B cell (primary cell): ENCODE measurements around the gene KCNA3. TPM values are rescaled to one million over a fixed set of nuclear protein-coding genes. Genes with fewer than 3 reads are reported as not detected.

Source experiments
- ATAC-seq: fragments of 200-7000 bp; cut with Tn5 transposase; one replicate; pipeline ENCODE4 v1.10.0; 2021; ENCODE audit warnings: low read depth, mild to moderate bottlenecking, moderate number of reproducible peaks, moderate library complexity
- CTCF ChIA-PET: fragments of 350-600 bp; sonication (Branson Sonifier 250); formaldehyde crosslinking; loops from one replicate; lab custom pipeline; 2021; ENCODE audit warnings: antibody characterized with exemption, inconsistent platforms; lab: Charles Lee
- POLR2A ChIA-PET: fragments of 350-600 bp; sonication (Branson Sonifier 250); formaldehyde crosslinking; loops from one replicate; lab custom pipeline; 2021; ENCODE audit warnings: antibody characterized with exemption; lab: Charles Lee
- DNase-seq: peaks from one replicate; pipeline ENCODE4 v3.0.0; 2013
- H2AFZ ChIP-seq: 2 replicates; pipeline ENCODE4 v1.6.1; 2012; ENCODE audit warnings: mild to moderate bottlenecking, low read depth, low read length; ENCODE audit not compliant: insufficient read depth, poor library complexity, severe bottlenecking
- H3K27ac ChIP-seq, 2 donors: 1 replicate in 1 of 2; 2 replicates in 1 of 2; pipeline ENCODE4 v1.5.1; 2012 to 2013; ENCODE audit warnings: low read length in 2 of 2, mild to moderate bottlenecking in 2 of 2, moderate library complexity in 1 of 2
- H3K27me3 ChIP-seq, 4 experiments: fragments of 200-600 bp in 1 of 4; sonication (generic) in 1 of 4; replicated peaks in 1 of 4; 1 replicate in 2 of 4; 2 replicates in 2 of 4; pipeline versions ENCODE4 v1.6.1 to v1.7.0; 2013 to 2016; ENCODE audit warnings: low read length in 3 of 4, mild to moderate bottlenecking in 2 of 4, mixed read lengths in 1 of 4, moderate library complexity in 1 of 4; ENCODE audit not compliant: insufficient read depth in 4 of 4, control insufficient read depth in 3 of 4; ENCODE audit errors: control extremely low read depth in 1 of 4
- H3K36me3 ChIP-seq, 2 experiments: replicated peaks in 1 of 2; 1 replicate in 1 of 2; 2 replicates in 1 of 2; pipeline versions ENCODE4 v1.6.1 to v1.7.1; 2013; ENCODE audit warnings: low read length in 1 of 2; ENCODE audit not compliant: insufficient read depth in 2 of 2, control insufficient read depth in 1 of 2; ENCODE audit errors: control extremely low read depth in 1 of 2, extremely low read depth in 1 of 2
- H3K4me1 ChIP-seq, 2 donors: fragments of 200-600 bp in 1 of 2; sonication (generic) in 1 of 2; 1 replicate in 1 of 2; 2 replicates in 1 of 2; pipeline versions ENCODE4 v1.5.1 to v1.6.1; 2013 to 2017; ENCODE audit warnings: low read length in 2 of 2; ENCODE audit not compliant: control insufficient read depth in 2 of 2, insufficient read depth in 2 of 2
- H3K4me2 ChIP-seq: replicated peaks from 2 replicates; pipeline ENCODE3; 2012; ENCODE audit warnings: mild to moderate bottlenecking, low read depth, low read length; ENCODE audit not compliant: poor library complexity, severe bottlenecking
- H3K4me3 ChIP-seq, 5 experiments: fragments of 200-600 bp in 1 of 5; sonication (generic) in 1 of 5; 1 replicate in 3 of 5; 2 replicates in 2 of 5; pipeline versions ENCODE4 v1.5.1 to v1.7.0; 2011 to 2016; ENCODE audit warnings: low read length in 4 of 5, mild to moderate bottlenecking in 4 of 5, low read depth in 2 of 5, control low read depth in 1 of 5, moderate library complexity in 1 of 5; ENCODE audit not compliant: insufficient read depth in 1 of 5; ENCODE audit errors: control extremely low read depth in 1 of 5, extremely low read depth in 1 of 5
- H3K79me2 ChIP-seq: fragments of 200-600 bp; sonication (generic); one replicate; pipeline ENCODE4 v1.6.0; 2016; ENCODE audit warnings: low read length; ENCODE audit not compliant: control insufficient read depth, insufficient read depth
- H3K9ac ChIP-seq: fragments of 200-600 bp; sonication (generic); 2 replicates; pipeline ENCODE4 v1.6.1; 2017; ENCODE audit warnings: mild to moderate bottlenecking, low read length, moderate library complexity
- H3K9me3 ChIP-seq, 3 donors: one replicate each; pipeline versions ENCODE4 v1.6.1 to v1.7.1; 2013; ENCODE audit warnings: low read length in 2 of 3; ENCODE audit not compliant: control insufficient read depth in 2 of 3, insufficient read depth in 1 of 3; ENCODE audit errors: control extremely low read depth in 1 of 3
- H4K20me1 ChIP-seq: 2 replicates; pipeline ENCODE4 v1.6.0; 2012; ENCODE audit warnings: mild to moderate bottlenecking, low read length; ENCODE audit not compliant: insufficient read depth, control insufficient read depth, poor library complexity, severe bottlenecking
- H3K27ac Mint-ChIP-seq: one replicate; pipeline ENCODE4 v1.8.0; 2021; ENCODE audit warnings: mixed read lengths
- H3K27me3 Mint-ChIP-seq: one replicate; pipeline ENCODE4 v1.8.0; 2021; ENCODE audit warnings: mixed read lengths
- H3K4me1 Mint-ChIP-seq: one replicate; pipeline ENCODE4 v1.8.0; 2021; ENCODE audit warnings: mixed read lengths
- H3K4me3 Mint-ChIP-seq: one replicate; pipeline ENCODE4 v1.8.0; 2021; ENCODE audit warnings: mixed read lengths
- H3K9me3 Mint-ChIP-seq: one replicate; pipeline ENCODE4 v1.8.0; 2022; ENCODE audit warnings: mixed read lengths; ENCODE audit not compliant: insufficient read depth
- EZH2 ChIP-seq: IDR thresholded peaks from 2 replicates; pipeline ENCODE4 v1.6.1; 2012; ENCODE audit warnings: borderline replicate concordance, low read depth, mild to moderate bottlenecking, moderate library complexity, low read length; ENCODE audit not compliant: insufficient read depth, poor library complexity, severe bottlenecking
- WGBS: methylation state at CpG from one replicate; pipeline ENCODE4 v1.1.5; 2013; ENCODE audit warnings: missing lambda C conversion rate; ENCODE audit not compliant: insufficient coverage; 5-methylcytosine and 5-hydroxymethylcytosine counted together
- intact Hi-C: fragments of 100-400 bp; cut with micrococcal nuclease; formaldehyde crosslinking; loops from one replicate; pipeline ENCODE4 v1.10.0; 2022
- polyA plus RNA-seq: library from polyadenylated mRNA; depleted of rRNA; stranded (reverse); fragments of >200 nt; gene quantifications from 2 replicates; pipeline ENCODE4 v1.2.3, GENCODE V29; 2012
- total RNA-seq, 2 donors: library from RNA; stranded (reverse); fragments of 120-200 nt in 1 of 2; gene quantifications; 1 replicate in 1 of 2; 2 replicates in 1 of 2; pipeline versions ENCODE4 v1.2.3 to v1.2.4, GENCODE V29; 2013 to 2022
- TF ChIP-seq, protein P1 (sequence below): fragments of 200-600 bp; IDR thresholded peaks from one replicate; pipeline ENCODE4 v1.8.0; 2022; ENCODE audit warnings: antibody characterized with exemption, mild to moderate bottlenecking

KCNA3 gene
- total and polyA plus RNA-seq, 2 donors (not counting 1 experiment from before 2014, with no cell fraction given): 17.5 to 60.0 TPM

DNA sequence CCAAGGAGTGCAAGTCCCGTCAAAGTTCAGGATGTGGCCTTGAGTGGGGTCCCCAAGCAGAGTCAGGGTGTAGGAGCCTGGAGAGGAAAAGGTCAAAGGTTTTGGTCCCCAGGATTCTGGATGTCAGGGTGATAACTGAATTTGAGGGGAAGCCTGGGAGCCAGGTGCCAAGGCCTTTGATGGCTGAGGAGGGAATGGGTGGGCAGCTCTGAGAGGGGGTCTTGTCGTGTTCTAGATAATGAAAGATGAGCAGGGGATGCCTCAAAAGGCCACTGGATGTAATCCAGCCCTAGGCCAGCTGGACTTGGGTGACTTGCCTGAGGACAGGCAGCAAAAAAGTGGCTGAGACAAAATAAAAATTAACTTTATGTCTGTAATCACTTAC, 41.1 kb downstream of the KCNA3 start:
- TF ChIP-seq, protein P1, sequence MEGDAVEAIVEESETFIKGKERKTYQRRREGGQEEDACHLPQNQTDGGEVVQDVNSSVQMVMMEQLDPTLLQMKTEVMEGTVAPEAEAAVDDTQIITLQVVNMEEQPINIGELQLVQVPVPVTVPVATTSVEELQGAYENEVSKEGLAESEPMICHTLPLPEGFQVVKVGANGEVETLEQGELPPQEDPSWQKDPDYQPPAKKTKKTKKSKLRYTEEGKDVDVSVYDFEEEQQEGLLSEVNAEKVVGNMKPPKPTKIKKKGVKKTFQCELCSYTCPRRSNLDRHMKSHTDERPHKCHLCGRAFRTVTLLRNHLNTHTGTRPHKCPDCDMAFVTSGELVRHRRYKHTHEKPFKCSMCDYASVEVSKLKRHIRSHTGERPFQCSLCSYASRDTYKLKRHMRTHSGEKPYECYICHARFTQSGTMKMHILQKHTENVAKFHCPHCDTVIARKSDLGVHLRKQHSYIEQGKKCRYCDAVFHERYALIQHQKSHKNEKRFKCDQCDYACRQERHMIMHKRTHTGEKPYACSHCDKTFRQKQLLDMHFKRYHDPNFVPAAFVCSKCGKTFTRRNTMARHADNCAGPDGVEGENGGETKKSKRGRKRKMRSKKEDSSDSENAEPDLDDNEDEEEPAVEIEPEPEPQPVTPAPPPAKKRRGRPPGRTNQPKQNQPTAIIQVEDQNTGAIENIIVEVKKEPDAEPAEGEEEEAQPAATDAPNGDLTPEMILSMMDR: no peak
- no peak for TF ChIP-seq EZH2
- H3K9ac ChIP-seq: no peak overlapping the region
- peaks cover 64 to 66% of the 10 kb centered on the region in 2 donors for H3K4me1 ChIP-seq
- POLR2A ChIA-PET: interaction anchor here (1.8 kb wide), 1 partner anchor 39 kb away, joined by 6 read pairs; no protein-coding TSS in a partner anchor
- H3K27me3 Mint-ChIP-seq: no peaks in the 10 kb centered on the region
- peak overlapping the region; percentile 56 for H3K27ac Mint-ChIP-seq
- no peak overlapping the region for H3K4me2 ChIP-seq
- 96% methylated on average over 2 of the region's 2 CpGs for WGBS
- no peak overlapping the region for H2AFZ ChIP-seq
- no peaks in the 10 kb centered on the region for H4K20me1 ChIP-seq
- no peaks in the 10 kb centered on the region for H3K79me2 ChIP-seq
- intact Hi-C loops: loop anchor here (5.0 kb wide), 1 partner anchor 199 kb away; no protein-coding TSS in a partner anchor
- no peaks in the 10 kb centered on the region for H3K9me3 ChIP-seq
- H3K36me3 ChIP-seq: no peaks in the 10 kb centered on the region
- H3K27ac ChIP-seq: no peak overlapping the region
- no peak overlapping the region for H3K4me3 Mint-ChIP-seq
- no peaks in the 10 kb centered on the region for H3K9me3 Mint-ChIP-seq
- H3K4me1 Mint-ChIP-seq: peaks cover 44% of the 10 kb centered on the region
- CTCF ChIA-PET: interaction anchor here (1.0 to 11.9 kb wide), 5 partner anchors 14 to 147 kb away, joined by 3 to 155 read pairs (median 28); no protein-coding TSS in a partner anchor
- H3K4me3 ChIP-seq: no peak overlapping the region
- DNase-seq (no peak), ATAC-seq (no peak)
- H3K27me3 ChIP-seq: no peaks in the 10 kb centered on the region

DNA sequence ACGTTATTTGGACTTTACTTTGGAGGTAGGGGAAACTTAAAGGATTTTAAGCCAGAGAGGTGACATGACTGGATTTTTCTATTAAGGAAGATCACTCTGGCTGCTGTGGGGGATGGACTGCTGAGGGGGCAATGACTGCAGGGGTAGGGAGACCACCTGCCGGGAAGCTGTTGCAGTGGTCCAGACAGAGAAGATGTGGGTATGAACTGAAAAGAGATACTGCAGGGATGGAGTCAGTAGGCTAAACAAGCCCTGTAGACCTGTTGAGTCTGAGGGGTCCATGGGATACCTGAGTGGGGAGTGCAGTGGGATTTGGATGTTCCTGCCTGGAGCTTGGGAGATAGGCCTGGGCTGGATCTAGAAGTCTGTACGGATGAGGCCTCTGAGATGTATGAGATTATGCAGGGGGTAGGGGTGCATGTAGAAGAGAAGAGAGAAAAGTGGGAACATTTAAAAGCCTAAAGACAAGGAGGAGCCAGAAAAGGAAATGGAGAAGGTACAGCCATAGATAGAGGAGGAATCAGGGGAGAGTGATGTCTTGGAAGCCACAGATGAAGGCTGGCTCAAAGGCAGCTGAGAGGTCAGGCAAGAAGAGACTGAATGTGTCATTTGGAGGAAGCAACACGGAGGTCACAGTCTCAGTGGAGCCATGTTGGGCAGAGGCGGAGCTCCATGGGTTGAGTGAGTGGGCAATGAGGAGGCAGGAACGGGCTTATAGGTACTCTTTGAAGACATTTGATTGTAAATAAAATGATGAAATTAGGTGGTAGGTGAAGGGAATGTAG, 42.7 kb downstream of the KCNA3 start:
- no peaks in the 10 kb centered on the region for H3K27me3 Mint-ChIP-seq
- H3K9ac ChIP-seq: no peak overlapping the region
- 83% methylated on average over 6 of the region's 6 CpGs for WGBS
- no peak overlapping the region for H3K4me3 Mint-ChIP-seq
- H3K27ac ChIP-seq: peak overlapping the region in 1 of 2 donors; percentile 65
- H3K4me3 ChIP-seq: peak overlapping the region in 1 of 5 experiments; percentile 28
- peaks cover 64 to 67% of the 10 kb centered on the region in 2 donors for H3K4me1 ChIP-seq
- H3K4me2 ChIP-seq: peak overlapping the region; percentile 62
- no peak overlapping the region for H2AFZ ChIP-seq
- H3K4me1 Mint-ChIP-seq: peaks cover 44% of the 10 kb centered on the region
- no peaks in the 10 kb centered on the region for H3K79me2 ChIP-seq
- intact Hi-C loops: loop anchor here (1.0 to 5.0 kb wide), 6 partner anchors 13 to 361 kb away; no protein-coding TSS in a partner anchor
- ChIA-PET CTCF (interaction anchor here (0.9 to 11.9 kb wide), 11 partner anchors 13 to 198 kb away, joined by 3 to 155 read pairs (median 9); no protein-coding TSS in a partner anchor), POLR2A (interaction anchor here (1.1 to 1.2 kb wide), 2 partner anchors 12 to 42 kb away, joined by 4 to 5 read pairs; no protein-coding TSS in a partner anchor)
- TF ChIP-seq, protein P1: no peak
- no peak for TF ChIP-seq EZH2
- H3K9me3 ChIP-seq: no peaks in the 10 kb centered on the region
- no peak for DNase-seq
- H3K27me3 ChIP-seq: no peaks in the 10 kb centered on the region
- no peaks in the 10 kb centered on the region for H3K9me3 Mint-ChIP-seq
- ATAC-seq: no peak
- no peak overlapping the region for H3K27ac Mint-ChIP-seq
- no peaks in the 10 kb centered on the region for H4K20me1 ChIP-seq
- H3K36me3 ChIP-seq: no peaks in the 10 kb centered on the region
